ENCODE results near the gene PRR14.

- TF ChIP-seq EZH2 (IDR thresholded peaks at IDR 0.05; ENCODE audit: insufficient read depth, poor library complexity, severe bottlenecking) (no peak), EZH2phosphoT487 (IDR thresholded peaks at IDR 0.05; ENCODE audit: insufficient read depth, low read depth) (no peak)
These were observed 14.2 kb upstream of the PRR14 start for GRCh38 chr16:30636599-30636998.
